Nephron (organoid): ENCODE data around the gene DDX23.

ENCODE experiments used
- H3K27ac Mint-ChIP-seq, 3 experiments: 2 replicates each; pipeline ENCODE4 v1.8.0; 2020; ENCODE audit warnings: mixed read lengths in 3 of 3, mild to moderate bottlenecking in 2 of 3, moderate library complexity in 1 of 3
- H3K27me3 Mint-ChIP-seq: 2 replicates; pipeline ENCODE4 v1.8.0; 2021; ENCODE audit warnings: low read depth, mild to moderate bottlenecking, moderate library complexity, mixed read lengths
- H3K36me3 Mint-ChIP-seq: 2 replicates; pipeline ENCODE4 v1.8.0; 2020; ENCODE audit warnings: low read depth, mixed read lengths
- H3K4me1 Mint-ChIP-seq: 2 replicates; pipeline ENCODE4 v1.8.0; 2020; ENCODE audit warnings: mixed read lengths
- H3K4me3 Mint-ChIP-seq, 3 experiments: 2 replicates each; pipeline ENCODE4 v1.8.0; 2020; ENCODE audit warnings: mild to moderate bottlenecking in 3 of 3, mixed read lengths in 3 of 3, moderate library complexity in 2 of 3
- H3K9me3 Mint-ChIP-seq: 2 replicates; pipeline ENCODE4 v1.8.0; 2020; ENCODE audit warnings: mixed read lengths
- CTCF ChIP-seq, 3 experiments: fragments of 200-600 bp; sonication (generic); IDR thresholded peaks; one replicate each; pipeline ENCODE4 v1.5.0; 2021; ENCODE audit warnings: antibody characterized with exemption in 3 of 3; ENCODE audit not compliant: unreplicated experiment in 3 of 3

DDX23 gene

GRCh38 chr12:48810903-48811431 is 41.0 kb downstream of the DDX23 start:
- Mint-ChIP-seq H3K9me3 (no peaks in the 10 kb centered on the region), H3K36me3 (no peaks in the 10 kb centered on the region), H3K4me3 (peak overlapping the region; percentile 43 to 71 (median 45)), H3K4me1 (peaks cover 41% of the 10 kb centered on the region), H3K27me3 (peaks cover 3% of the 10 kb centered on the region), H3K27ac (peak overlapping the region; percentile 83 to 95 (median 94))
- no peak for TF ChIP-seq CTCF (IDR thresholded peaks at IDR 0.05; ENCODE audit: unreplicated experiment in 3 of 3)

- Mint-ChIP-seq H3K9me3 (no peaks in the 10 kb centered on the region), H3K36me3 (no peaks in the 10 kb centered on the region), H3K27ac (no peak overlapping the region), H3K4me1 (peaks cover 27% of the 10 kb centered on the region), H3K27me3 (no peaks in the 10 kb centered on the region), H3K4me3 (no peak overlapping the region)
- TF ChIP-seq CTCF (IDR thresholded peaks at IDR 0.05; ENCODE audit: unreplicated experiment in 3 of 3), result no peak
Observed at GRCh38 chr12:48807981-48808380, 44.0 kb downstream of the DDX23 start.

- H3K4me3 Mint-ChIP-seq, result no peak overlapping the region
- no peak overlapping the region for H3K27ac Mint-ChIP-seq
- H3K36me3 Mint-ChIP-seq, result no peaks in the 10 kb centered on the region
- H3K9me3 Mint-ChIP-seq, result no peaks in the 10 kb centered on the region
- H3K27me3 Mint-ChIP-seq, result no peaks in the 10 kb centered on the region
- no peaks in the 10 kb centered on the region for H3K4me1 Mint-ChIP-seq
- no peak for TF ChIP-seq CTCF (IDR thresholded peaks at IDR 0.05; ENCODE audit: unreplicated experiment in 3 of 3)
Observed at GRCh38 chr12:48803675-48804074, 48.3 kb downstream of the DDX23 start.

GRCh38 chr12:48800971-48801370 is 51.0 kb downstream of the DDX23 start:
- H3K4me1 Mint-ChIP-seq, result peaks cover 1% of the 10 kb centered on the region
- H3K9me3 Mint-ChIP-seq, result no peaks in the 10 kb centered on the region
- H3K4me3 Mint-ChIP-seq, result no peak overlapping the region
- no peaks in the 10 kb centered on the region for H3K27me3 Mint-ChIP-seq
- H3K27ac Mint-ChIP-seq, result no peak overlapping the region
- H3K36me3 Mint-ChIP-seq, result no peaks in the 10 kb centered on the region
- no peak for TF ChIP-seq CTCF (IDR thresholded peaks at IDR 0.05; ENCODE audit: unreplicated experiment in 3 of 3)

GRCh38 chr12:48800457-48800856 is 51.5 kb downstream of the DDX23 start:
- Mint-ChIP-seq H3K9me3 (no peaks in the 10 kb centered on the region), H3K36me3 (no peaks in the 10 kb centered on the region), H3K27me3 (no peaks in the 10 kb centered on the region)

More at GRCh38 chr12:48800457-48800856, 51.5 kb downstream of the DDX23 start:
- TF ChIP-seq CTCF (IDR thresholded peaks at IDR 0.05; ENCODE audit: unreplicated experiment in 3 of 3), result no peak
- Mint-ChIP-seq H3K4me1 (peaks cover 5% of the 10 kb centered on the region), H3K4me3 (no peak overlapping the region), H3K27ac (no peak overlapping the region)
